ENCODE measurements around the gene C2CD4B.

- TF ChIP-seq MAFK (IDR thresholded peaks at IDR 0.05; ENCODE audit: partially characterized antibody) (no peak), EP300 (IDR thresholded peaks at IDR 0.05) (no peak), POLR2A (IDR thresholded peaks at IDR 0.05; ENCODE audit: low read length) (no peak), CTCF (IDR thresholded peaks at IDR 0.05) (no peak), MAX (IDR thresholded peaks at IDR 0.05) (no peak), REST (IDR thresholded peaks at IDR 0.05) (no peak), RFX5 (IDR thresholded peaks at IDR 0.05) (no peak), MAZ (IDR thresholded peaks at IDR 0.05; ENCODE audit: borderline replicate concordance, low read depth, low read length) (no peak), ZFP36 (IDR thresholded peaks at IDR 0.05; ENCODE audit: borderline replicate concordance, partially characterized antibody) (no peak), CBX8 (IDR thresholded peaks at IDR 0.05) (no peak)
These were observed 43.3 kb upstream of the C2CD4B start for GRCh38 chr15:62208367-62208766.

Measured in A549 (cell line).